Measurements from ENCODE around the gene ENAH. TPM values are rescaled to one million over a fixed set of nuclear protein-coding genes. Genes with fewer than 3 reads are reported as not detected.

ENAH gene
- total RNA-seq, 4 donors from 2014 or later, result 22.9 to 109 (median 78.3) TPM

- Histone ChIP-seq H3K4me3 (no peak overlapping the region), H3K9me3 (no peaks in the 10 kb centered on the region), H3K36me3 (no peaks in the 10 kb centered on the region), H3K27me3 (no peaks in the 10 kb centered on the region), H3K4me1 (no peaks in the 10 kb centered on the region), H3K27ac (no peak overlapping the region)
- no peak for TF ChIP-seq POLR2A (IDR thresholded peaks at IDR 0.05)
- TF ChIP-seq, protein P1, sequence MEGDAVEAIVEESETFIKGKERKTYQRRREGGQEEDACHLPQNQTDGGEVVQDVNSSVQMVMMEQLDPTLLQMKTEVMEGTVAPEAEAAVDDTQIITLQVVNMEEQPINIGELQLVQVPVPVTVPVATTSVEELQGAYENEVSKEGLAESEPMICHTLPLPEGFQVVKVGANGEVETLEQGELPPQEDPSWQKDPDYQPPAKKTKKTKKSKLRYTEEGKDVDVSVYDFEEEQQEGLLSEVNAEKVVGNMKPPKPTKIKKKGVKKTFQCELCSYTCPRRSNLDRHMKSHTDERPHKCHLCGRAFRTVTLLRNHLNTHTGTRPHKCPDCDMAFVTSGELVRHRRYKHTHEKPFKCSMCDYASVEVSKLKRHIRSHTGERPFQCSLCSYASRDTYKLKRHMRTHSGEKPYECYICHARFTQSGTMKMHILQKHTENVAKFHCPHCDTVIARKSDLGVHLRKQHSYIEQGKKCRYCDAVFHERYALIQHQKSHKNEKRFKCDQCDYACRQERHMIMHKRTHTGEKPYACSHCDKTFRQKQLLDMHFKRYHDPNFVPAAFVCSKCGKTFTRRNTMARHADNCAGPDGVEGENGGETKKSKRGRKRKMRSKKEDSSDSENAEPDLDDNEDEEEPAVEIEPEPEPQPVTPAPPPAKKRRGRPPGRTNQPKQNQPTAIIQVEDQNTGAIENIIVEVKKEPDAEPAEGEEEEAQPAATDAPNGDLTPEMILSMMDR (IDR thresholded peaks at IDR 0.05), result no peak
- no peak for DNase-seq
- intact Hi-C loops (cut with DNase I; ENCODE audit: low total_unique reads), result no loop called here
Observed at GRCh38 chr1:225524570-225524969, 128.4 kb downstream of the ENAH start.

- H3K4me1 ChIP-seq, result no peaks in the 10 kb centered on the region
- no peak overlapping the region for H3K4me3 ChIP-seq
- no peaks in the 10 kb centered on the region for H3K9me3 ChIP-seq
- intact Hi-C loops (cut with DNase I; ENCODE audit: low total_unique reads), result no loop called here
- H3K36me3 ChIP-seq, result no peaks in the 10 kb centered on the region
- no peak for DNase-seq
- H3K27ac ChIP-seq, result no peak overlapping the region
- TF ChIP-seq POLR2A (IDR thresholded peaks at IDR 0.05), result no peak
- TF ChIP-seq, protein P1 (IDR thresholded peaks at IDR 0.05), result no peak
- H3K27me3 ChIP-seq, result no peaks in the 10 kb centered on the region
Observed at GRCh38 chr1:225523263-225523950, 129.5 kb downstream of the ENAH start.

DNA sequence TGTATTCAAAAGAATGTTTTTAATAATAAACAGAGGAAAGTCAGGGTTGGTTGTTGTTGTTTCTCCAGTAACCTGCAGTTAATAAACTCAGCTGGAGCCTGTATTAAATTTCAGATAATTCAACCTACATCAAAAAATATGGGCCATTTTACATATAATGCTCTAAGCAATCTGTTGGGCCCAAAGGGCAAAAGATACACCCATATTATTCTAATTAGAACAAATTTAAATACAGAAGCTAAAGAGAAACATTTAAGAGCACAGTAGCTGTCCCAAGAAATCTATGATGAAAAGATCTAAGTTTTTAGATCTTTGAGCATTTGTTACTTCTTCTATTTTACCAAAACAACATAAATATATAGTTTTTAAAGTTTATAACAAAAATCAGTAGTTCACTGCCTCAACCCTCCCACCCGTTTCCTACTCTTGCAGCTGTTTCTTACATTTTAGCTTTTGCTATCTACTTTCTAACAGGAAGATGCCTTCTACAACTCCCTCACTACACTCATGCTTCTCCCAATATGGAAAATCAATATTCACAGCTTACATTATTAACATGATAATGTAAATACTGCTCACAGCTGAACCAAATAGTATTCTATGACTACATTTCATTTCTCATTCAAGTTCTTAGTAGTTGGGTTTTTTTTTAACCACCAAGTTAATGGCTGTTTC, 130.2 kb downstream of the ENAH start:
- intact Hi-C loops (cut with DNase I; ENCODE audit: low total_unique reads), result no loop called here
- no peak for DNase-seq
- no peaks in the 10 kb centered on the region for H3K36me3 ChIP-seq
- H3K27me3 ChIP-seq, result no peaks in the 10 kb centered on the region
- TF ChIP-seq, protein P1 (IDR thresholded peaks at IDR 0.05), result no peak
- no peak for TF ChIP-seq POLR2A (IDR thresholded peaks at IDR 0.05)
- H3K4me3 ChIP-seq, result no peak overlapping the region
- no peak overlapping the region for H3K27ac ChIP-seq
- no peaks in the 10 kb centered on the region for H3K9me3 ChIP-seq
- H3K4me1 ChIP-seq, result no peaks in the 10 kb centered on the region

- H3K27ac ChIP-seq, result no peak overlapping the region
- H3K4me1 ChIP-seq, result no peaks in the 10 kb centered on the region
- no peaks in the 10 kb centered on the region for H3K36me3 ChIP-seq
- H3K27me3 ChIP-seq, result no peaks in the 10 kb centered on the region
- TF ChIP-seq, protein P1 (IDR thresholded peaks at IDR 0.05), result no peak
- no peak for TF ChIP-seq POLR2A (IDR thresholded peaks at IDR 0.05)
- no peak overlapping the region for H3K4me3 ChIP-seq
- no peaks in the 10 kb centered on the region for H3K9me3 ChIP-seq
- intact Hi-C loops (cut with DNase I; ENCODE audit: low total_unique reads), result no loop called here
- DNase-seq, result no peak
Observed at GRCh38 chr1:225520587-225521227, 132.2 kb downstream of the ENAH start.

All from uterus (tissue), 4 donors.